Skeletal muscle tissue (tissue), 4 donors: ENCODE measurements around the gene TNIK. TPM values are rescaled to one million over a fixed set of nuclear protein-coding genes. Genes with fewer than 3 reads are reported as not detected.

Source experiments
- H3K27ac ChIP-seq: one replicate; pipeline ENCODE4 v1.7.0; 2013; ENCODE audit warnings: mild to moderate bottlenecking, low read depth, low read length, inconsistent platforms
- H3K27me3 ChIP-seq, 3 donors: one replicate each; pipeline ENCODE4 v1.7.0; 2013; ENCODE audit warnings: low read length in 3 of 3; ENCODE audit not compliant: control insufficient read depth in 3 of 3, insufficient read depth in 3 of 3
- H3K36me3 ChIP-seq, 3 donors: one replicate each; pipeline ENCODE4 v1.7.0; 2013; ENCODE audit warnings: low read length in 3 of 3; ENCODE audit not compliant: control insufficient read depth in 3 of 3, insufficient read depth in 3 of 3
- H3K4me1 ChIP-seq, 3 donors: one replicate each; pipeline ENCODE4 v1.7.0; 2013; ENCODE audit warnings: low read length in 3 of 3, mild to moderate bottlenecking in 3 of 3; ENCODE audit not compliant: control insufficient read depth in 3 of 3, insufficient read depth in 3 of 3
- H3K4me3 ChIP-seq, 3 donors: one replicate each; pipeline ENCODE4 v1.7.0; 2013; ENCODE audit warnings: low read length in 3 of 3
- H3K9ac ChIP-seq, 3 donors: one replicate each; pipeline ENCODE4 v1.7.0; 2013; ENCODE audit warnings: low read length in 3 of 3, mild to moderate bottlenecking in 3 of 3, moderate library complexity in 2 of 3, low read depth in 1 of 3
- H3K9me3 ChIP-seq, 3 donors: one replicate each; pipeline ENCODE4 v1.7.0; 2013; ENCODE audit warnings: low read length in 3 of 3; ENCODE audit not compliant: control insufficient read depth in 3 of 3
- total RNA-seq: library from RNA; depleted of rRNA; stranded (reverse); fragments of >200 nt; gene quantifications from one replicate; pipeline ENCODE4 v1.2.3, GENCODE V29; 2014
- donor health status: Osteomylitis.

TNIK gene
- total RNA-seq, 1 donor from 2014 or later = 31.3 TPM

GRCh38 chr3:171090321-171090720 is 369.9 kb downstream of the TNIK start:
- H3K4me3 ChIP-seq = no peak overlapping the region
- peaks cover 6 to 19% (median 11%) of the 10 kb centered on the region in 3 donors for H3K36me3 ChIP-seq
- H3K27ac ChIP-seq = no peak overlapping the region

GRCh38 chr3:171088964-171089754 is 371.0 kb downstream of the TNIK start:
- H3K9ac ChIP-seq = no peak overlapping the region
- H3K9me3 ChIP-seq = no peaks in the 10 kb centered on the region
- no peaks in the 10 kb centered on the region for H3K27me3 ChIP-seq
- peaks cover 3 to 31% (median 11%) of the 10 kb centered on the region in 3 donors for H3K36me3 ChIP-seq
- no peak overlapping the region for H3K4me3 ChIP-seq
- H3K4me1 ChIP-seq = peaks cover 0 to 5% (median 0%) of the 10 kb centered on the region in 3 donors
- H3K27ac ChIP-seq = no peak overlapping the region

More at GRCh38 chr3:171090321-171090720, 369.9 kb downstream of the TNIK start:
- no peaks in the 10 kb centered on the region for H3K27me3 ChIP-seq
- H3K9me3 ChIP-seq = no peaks in the 10 kb centered on the region
- H3K9ac ChIP-seq = no peak overlapping the region
- H3K4me1 ChIP-seq = peaks cover 0 to 5% (median 0%) of the 10 kb centered on the region in 3 donors

DNA sequence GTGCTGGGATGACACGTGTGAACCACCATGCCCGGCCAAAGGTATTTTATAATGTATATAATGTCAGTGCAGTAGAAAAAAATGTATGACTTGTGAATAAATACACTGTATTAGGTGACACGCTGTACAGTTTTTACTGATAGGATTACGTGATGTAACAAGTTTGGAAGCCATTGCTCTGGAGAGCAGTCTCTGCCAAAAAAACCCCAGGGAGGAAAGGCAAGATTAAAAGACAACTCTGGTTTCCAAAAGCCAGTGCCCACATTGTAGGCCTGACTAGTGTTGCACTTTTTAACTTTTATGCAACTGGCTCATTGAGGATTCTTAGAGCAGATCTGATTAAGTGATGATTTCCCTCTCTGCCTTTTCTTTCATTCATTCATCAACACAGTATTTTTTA is 371.7 kb downstream of the TNIK start:
- H3K4me3 ChIP-seq = no peak overlapping the region
- H3K27ac ChIP-seq = no peak overlapping the region
- no peaks in the 10 kb centered on the region for H3K27me3 ChIP-seq
- H3K36me3 ChIP-seq = peaks cover 3 to 34% (median 13%) of the 10 kb centered on the region in 3 donors
- peaks cover 0 to 5% (median 0%) of the 10 kb centered on the region in 3 donors for H3K4me1 ChIP-seq
- no peak overlapping the region for H3K9ac ChIP-seq
- H3K9me3 ChIP-seq = no peaks in the 10 kb centered on the region

- peaks cover 5 to 38% (median 16%) of the 10 kb centered on the region in 3 donors for H3K36me3 ChIP-seq
Measured at GRCh38 chr3:171086914-171087313, 373.3 kb downstream of the TNIK start.

GRCh38 chr3:171077261-171077660 is 382.9 kb downstream of the TNIK start:
- H3K36me3 ChIP-seq = peaks cover 2 to 17% (median 16%) of the 10 kb centered on the region in 3 donors
- H3K27me3 ChIP-seq = no peaks in the 10 kb centered on the region
- H3K9ac ChIP-seq = no peak overlapping the region
- no peak overlapping the region for H3K27ac ChIP-seq
- H3K9me3 ChIP-seq = no peaks in the 10 kb centered on the region
- H3K4me3 ChIP-seq = no peak overlapping the region
- peaks cover 0 to 5% (median 0%) of the 10 kb centered on the region in 3 donors for H3K4me1 ChIP-seq

More at GRCh38 chr3:171086914-171087313, 373.3 kb downstream of the TNIK start:
- H3K4me1 ChIP-seq = peaks cover 0 to 5% (median 0%) of the 10 kb centered on the region in 3 donors
- H3K27ac ChIP-seq = no peak overlapping the region
- no peak overlapping the region for H3K4me3 ChIP-seq
- H3K9me3 ChIP-seq = no peaks in the 10 kb centered on the region
- H3K9ac ChIP-seq = no peak overlapping the region
- H3K27me3 ChIP-seq = no peaks in the 10 kb centered on the region

DNA sequence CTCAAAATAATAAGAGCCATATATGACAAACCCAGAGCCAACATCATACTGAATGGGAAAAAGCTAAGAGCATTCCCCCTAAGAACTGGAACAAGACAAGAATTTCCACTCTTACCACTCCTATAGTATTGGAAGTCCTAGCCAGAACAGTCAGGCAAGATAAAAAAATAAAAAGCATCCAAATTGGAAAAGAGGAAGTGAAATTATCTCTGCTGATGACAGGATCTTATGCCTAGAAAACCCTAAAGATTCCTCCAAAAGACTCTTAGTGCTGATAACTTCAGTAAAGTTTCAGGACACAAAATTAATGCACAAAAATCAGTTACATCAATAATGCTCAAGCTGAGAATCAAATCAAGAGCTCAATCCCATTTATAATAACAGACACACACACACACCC is 387.8 kb downstream of the TNIK start:
- Histone ChIP-seq H3K4me3 (no peak overlapping the region), H3K9me3 (no peaks in the 10 kb centered on the region), H3K9ac (no peak overlapping the region), H3K36me3 (peaks cover 5 to 22% (median 18%) of the 10 kb centered on the region in 3 donors), H3K27ac (no peak overlapping the region), H3K27me3 (no peaks in the 10 kb centered on the region), H3K4me1 (peaks cover 0 to 4% (median 0%) of the 10 kb centered on the region in 3 donors)

DNA sequence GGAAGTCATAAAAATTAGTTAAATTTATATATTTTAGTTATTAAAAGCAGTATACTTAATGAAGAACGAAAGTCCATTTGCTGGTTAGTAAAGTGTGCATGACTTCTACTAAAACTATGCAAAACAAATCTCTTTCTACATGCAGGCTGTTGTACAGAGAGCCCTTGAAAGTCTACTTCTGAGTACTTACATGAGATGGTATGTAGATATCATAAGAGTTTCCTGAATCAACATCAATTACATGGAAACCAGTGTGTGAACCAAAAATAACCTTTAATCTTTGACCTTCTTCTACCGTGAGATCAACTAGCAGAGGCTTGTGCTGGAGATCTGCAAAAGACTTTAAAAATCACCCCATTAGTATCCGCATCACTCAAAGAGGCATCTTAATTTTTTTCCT is 391.5 kb downstream of the TNIK start:
- no peaks in the 10 kb centered on the region for H3K4me1 ChIP-seq
- no peak overlapping the region for H3K27ac ChIP-seq
- H3K9ac ChIP-seq = no peak overlapping the region
- H3K27me3 ChIP-seq = no peaks in the 10 kb centered on the region
- H3K4me3 ChIP-seq = no peak overlapping the region
- H3K9me3 ChIP-seq = no peaks in the 10 kb centered on the region
- peaks cover 8 to 26% (median 25%) of the 10 kb centered on the region in 3 donors for H3K36me3 ChIP-seq

GRCh38 chr3:171066206-171066605 is 394.0 kb downstream of the TNIK start:
- no peak overlapping the region for H3K27ac ChIP-seq
- no peaks in the 10 kb centered on the region for H3K4me1 ChIP-seq
- H3K36me3 ChIP-seq = peaks cover 8 to 26% (median 25%) of the 10 kb centered on the region in 3 donors
- no peaks in the 10 kb centered on the region for H3K9me3 ChIP-seq
- H3K9ac ChIP-seq = no peak overlapping the region
- H3K27me3 ChIP-seq = no peaks in the 10 kb centered on the region
- H3K4me3 ChIP-seq = no peak overlapping the region

GRCh38 chr3:171065732-171066131 is 394.5 kb downstream of the TNIK start:
- Histone ChIP-seq H3K36me3 (peaks cover 8 to 26% (median 25%) of the 10 kb centered on the region in 3 donors), H3K9me3 (no peaks in the 10 kb centered on the region), H3K4me1 (no peaks in the 10 kb centered on the region), H3K27ac (no peak overlapping the region), H3K27me3 (no peaks in the 10 kb centered on the region), H3K9ac (no peak overlapping the region), H3K4me3 (no peak overlapping the region)

GRCh38 chr3:171064461-171064860 is 395.7 kb downstream of the TNIK start:
- Histone ChIP-seq H3K4me3 (no peak overlapping the region), H3K27me3 (no peaks in the 10 kb centered on the region), H3K36me3 (peaks cover 8 to 16% (median 14%) of the 10 kb centered on the region in 3 donors), H3K4me1 (no peaks in the 10 kb centered on the region), H3K9me3 (no peaks in the 10 kb centered on the region), H3K9ac (no peak overlapping the region), H3K27ac (no peak overlapping the region)
